NCI-H748 (cell line): ENCODE results near the gene ZNF883.

Source experiments
- DNase-seq: peaks from one replicate; lab custom pipeline; 2025; ENCODE audit not compliant: unreplicated experiment; lab: John Stamatoyannopoulos, UW

The ZNF883 gene

GRCh38 chr9:112921549-112921948 lies 90.4 kb downstream of the ZNF883 start:
- peak; percentile 39 for DNase-seq

- DNase-seq = no peak
Measured at GRCh38 chr9:112917987-112918362, 94.0 kb downstream of the ZNF883 start.

GRCh38 chr9:112917047-112917986 lies 94.7 kb downstream of the ZNF883 start:
- no peak for DNase-seq

GRCh38 chr9:112914524-112914923 lies 97.5 kb downstream of the ZNF883 start:
- no peak for DNase-seq

- DNase-seq = no peak
Measured at GRCh38 chr9:112913326-112913725, 98.7 kb downstream of the ZNF883 start.

GRCh38 chr9:112912636-112913035 lies 99.4 kb downstream of the ZNF883 start:
- no peak for DNase-seq

- no peak for DNase-seq
Measured at GRCh38 chr9:112911736-112912135, 100.3 kb downstream of the ZNF883 start.
